ENCODE data around the gene CRYBG2.
A peak's percentile ranks its signal among the peaks of the same experiment; 100 is the strongest.
"Not testable (repeated sequence)": the region's sequence is repeated elsewhere in the genome, so short reads cannot be mapped to it uniquely, and the experiment has no call there.

Gene CRYBG2

GRCh38 chr1:26378088-26378878, 24.4 kb upstream of the CRYBG2 start:
- Mint-ChIP-seq H3K4me1 (peaks cover 20 to 40% of the 10 kb centered on the region in 2 donors), H3K27ac (no peak overlapping the region), H3K9me3 (no peaks in the 10 kb centered on the region), H3K36me3 (no peaks in the 10 kb centered on the region), H3K4me3 (peak overlapping the region in 1 of 2 donors; percentile 44), H3K27me3 (peaks cover 3 to 16% of the 10 kb centered on the region in 2 donors)
- peak; percentile 30 for DNase-seq
- ATAC-seq (replicated peaks): peak; percentile 92 to 95

- no peak for ATAC-seq (replicated peaks)
- H3K4me3 Mint-ChIP-seq: no peak overlapping the region
- H3K27ac Mint-ChIP-seq: no peak overlapping the region
- H3K4me1 Mint-ChIP-seq: peaks cover 20 to 41% of the 10 kb centered on the region in 2 donors
- no peaks in the 10 kb centered on the region for H3K9me3 Mint-ChIP-seq
- DNase-seq: no peak
- peaks cover 3 to 5% of the 10 kb centered on the region in 2 donors for H3K27me3 Mint-ChIP-seq
- no peaks in the 10 kb centered on the region for H3K36me3 Mint-ChIP-seq
Measured at GRCh38 chr1:26376050-26376449, 22.1 kb upstream of the CRYBG2 start.

GRCh38 chr1:26375081-26375480, 21.2 kb upstream of the CRYBG2 start:
- Mint-ChIP-seq H3K4me3 (no peak overlapping the region), H3K4me1 (peaks cover 20 to 41% of the 10 kb centered on the region in 2 donors), H3K9me3 (no peaks in the 10 kb centered on the region), H3K27me3 (peaks cover 0 to under 1% of the 10 kb centered on the region in 2 donors), H3K27ac (no peak overlapping the region), H3K36me3 (no peaks in the 10 kb centered on the region)
- ATAC-seq (replicated peaks) (no peak), DNase-seq (no peak)

GRCh38 chr1:26374361-26374760, 20.4 kb upstream of the CRYBG2 start:
- not testable (repeated sequence) for H3K27me3 Mint-ChIP-seq; H3K36me3 Mint-ChIP-seq; H3K4me3 Mint-ChIP-seq; H3K9me3 Mint-ChIP-seq; H3K27ac Mint-ChIP-seq; ATAC-seq (replicated peaks); DNase-seq
- H3K4me1 Mint-ChIP-seq: peaks cover 20 to 41% of the 10 kb centered on the region in 2 donors

GRCh38 chr1:26373789-26374188, 19.9 kb upstream of the CRYBG2 start:
- no peak for ATAC-seq (replicated peaks)
- H3K36me3 Mint-ChIP-seq: no peaks in the 10 kb centered on the region
- no peak for DNase-seq
- no peaks in the 10 kb centered on the region for H3K27me3 Mint-ChIP-seq
- peaks cover 20 to 41% of the 10 kb centered on the region in 2 donors for H3K4me1 Mint-ChIP-seq
- no peak overlapping the region for H3K27ac Mint-ChIP-seq
- H3K9me3 Mint-ChIP-seq: no peaks in the 10 kb centered on the region
- no peak overlapping the region for H3K4me3 Mint-ChIP-seq

GRCh38 chr1:26373281-26373680, 19.4 kb upstream of the CRYBG2 start:
- Mint-ChIP-seq H3K4me3 (no peak overlapping the region), H3K4me1 (peaks cover 15 to 36% of the 10 kb centered on the region in 2 donors), H3K27me3 (no peaks in the 10 kb centered on the region), H3K9me3 (no peaks in the 10 kb centered on the region), H3K36me3 (no peaks in the 10 kb centered on the region), H3K27ac (no peak overlapping the region)
- DNase-seq (no peak), ATAC-seq (replicated peaks) (no peak)

- H3K9me3 Mint-ChIP-seq; ATAC-seq (replicated peaks); H3K4me3 Mint-ChIP-seq; H3K36me3 Mint-ChIP-seq; H3K27ac Mint-ChIP-seq; H3K27me3 Mint-ChIP-seq; DNase-seq: not testable (repeated sequence)
- H3K4me1 Mint-ChIP-seq: peaks cover 10 to 29% of the 10 kb centered on the region in 2 donors
Measured at GRCh38 chr1:26372611-26373010, 18.7 kb upstream of the CRYBG2 start, which contains the start of gene ZNF683. TSS of gene ZNF683 (minus strand) at chr1:26372750. CDS start at chr1:26368571, 4,179 bp downstream.

GRCh38 chr1:26372039-26372438, 18.1 kb upstream of the CRYBG2 start:
- no peaks in the 10 kb centered on the region for H3K36me3 Mint-ChIP-seq
- no peaks in the 10 kb centered on the region for H3K9me3 Mint-ChIP-seq
- peaks cover 4 to 5% of the 10 kb centered on the region in 2 donors for H3K27me3 Mint-ChIP-seq
- DNase-seq (no peak), ATAC-seq (replicated peaks) (no peak)
- no peak overlapping the region for H3K27ac Mint-ChIP-seq
- no peak overlapping the region for H3K4me3 Mint-ChIP-seq
- peaks cover 8 to 26% of the 10 kb centered on the region in 2 donors for H3K4me1 Mint-ChIP-seq

GRCh38 chr1:26370591-26371382, 16.9 kb upstream of the CRYBG2 start:
- peaks cover 9 to 12% of the 10 kb centered on the region in 2 donors for H3K27me3 Mint-ChIP-seq
- H3K4me3 Mint-ChIP-seq: no peak overlapping the region
- no peak for ATAC-seq (replicated peaks)
- no peak overlapping the region for H3K27ac Mint-ChIP-seq
- no peaks in the 10 kb centered on the region for H3K36me3 Mint-ChIP-seq
- H3K4me1 Mint-ChIP-seq: peaks cover 8 to 24% of the 10 kb centered on the region in 2 donors
- no peak for DNase-seq
- no peaks in the 10 kb centered on the region for H3K9me3 Mint-ChIP-seq

- Mint-ChIP-seq H3K9me3 (no peaks in the 10 kb centered on the region), H3K4me1 (peaks cover 3 to 4% of the 10 kb centered on the region in 2 donors), H3K4me3 (no peak overlapping the region), H3K27me3 (peaks cover 19 to 24% of the 10 kb centered on the region in 2 donors), H3K27ac (no peak overlapping the region), H3K36me3 (no peaks in the 10 kb centered on the region)
- DNase-seq (no peak), ATAC-seq (replicated peaks) (no peak)
Measured at GRCh38 chr1:26368486-26368885, 14.6 kb upstream of the CRYBG2 start.

- H3K27ac Mint-ChIP-seq: no peak overlapping the region
- peaks cover 22 to 24% of the 10 kb centered on the region in 2 donors for H3K27me3 Mint-ChIP-seq
- H3K36me3 Mint-ChIP-seq: no peaks in the 10 kb centered on the region
- peaks cover 0 to 6% of the 10 kb centered on the region in 2 donors for H3K4me1 Mint-ChIP-seq
- H3K9me3 Mint-ChIP-seq: no peaks in the 10 kb centered on the region
- DNase-seq (no peak), ATAC-seq (replicated peaks) (no peak)
- H3K4me3 Mint-ChIP-seq: no peak overlapping the region
Measured at GRCh38 chr1:26368006-26368405, 14.1 kb upstream of the CRYBG2 start.

- DNase-seq (no peak), ATAC-seq (replicated peaks) (no peak)
- H3K4me1 Mint-ChIP-seq: peaks cover 0 to 6% of the 10 kb centered on the region in 2 donors
- H3K4me3 Mint-ChIP-seq: no peak overlapping the region
- no peak overlapping the region for H3K27ac Mint-ChIP-seq
- H3K36me3 Mint-ChIP-seq: no peaks in the 10 kb centered on the region
- peaks cover 23 to 24% of the 10 kb centered on the region in 2 donors for H3K27me3 Mint-ChIP-seq
- no peaks in the 10 kb centered on the region for H3K9me3 Mint-ChIP-seq
Measured at GRCh38 chr1:26367441-26367840, 13.5 kb upstream of the CRYBG2 start.

- ATAC-seq (replicated peaks) (no peak), DNase-seq (no peak)
- Mint-ChIP-seq H3K9me3 (no peaks in the 10 kb centered on the region), H3K27ac (no peak overlapping the region), H3K36me3 (no peaks in the 10 kb centered on the region), H3K4me1 (peaks cover 24 to 25% of the 10 kb centered on the region in 2 donors), H3K4me3 (no peak overlapping the region), H3K27me3 (peaks cover 43 to 44% of the 10 kb centered on the region in 2 donors)
Measured at GRCh38 chr1:26364956-26365355, 11.0 kb upstream of the CRYBG2 start.

GRCh38 chr1:26363549-26364448, 9.9 kb upstream of the CRYBG2 start:
- Mint-ChIP-seq H3K9me3 (no peaks in the 10 kb centered on the region), H3K27me3 (peaks cover 55% of the 10 kb centered on the region in 2 donors), H3K27ac (no peak overlapping the region), H3K4me1 (peaks cover 27 to 30% of the 10 kb centered on the region in 2 donors), H3K4me3 (no peak overlapping the region), H3K36me3 (no peaks in the 10 kb centered on the region)
- DNase-seq (peak; percentile 73), ATAC-seq (replicated peaks) (peak; percentile 79 to 88)
